ENCODE results near the gene RAB21.

- TF ChIP-seq YY1 (IDR thresholded peaks at IDR 0.05; ENCODE audit: insufficient read depth, insufficient read length): no peak
- TF ChIP-seq ZNF274 (IDR thresholded peaks at IDR 0.05; ENCODE audit: low read depth, low read length): no peak
These were observed 37.9 kb downstream of the RAB21 start for GRCh38 chr12:71792599-71792998.

Data from NT2/D1 (cell line).